Stomach (tissue), 9 donors: ENCODE measurements around the gene PXMP2. TPM values are rescaled to one million over a fixed set of nuclear protein-coding genes. Genes with fewer than 3 reads are reported as not detected.

ENCODE experiments used
- DNase-seq, 2 donors: peaks; one replicate each; pipeline versions ENCODE4 v3.0.0 to v3.0.0-alpha.2; 2013 to 2019
- H3K27ac ChIP-seq, 5 donors: fragments of 200-600 bp in 4 of 5; sonication (generic) in 4 of 5; one replicate each; pipeline ENCODE4 v1.5.1; 2013 to 2019; ENCODE audit warnings: mild to moderate bottlenecking in 1 of 5, moderate library complexity in 1 of 5
- H3K27me3 ChIP-seq, 3 donors: fragments of 200-600 bp; sonication (generic); one replicate each; pipeline ENCODE4 v1.5.1; 2017 to 2019; ENCODE audit warnings: mixed run types in 1 of 3
- H3K36me3 ChIP-seq, 4 donors: fragments of 200-600 bp; sonication (generic); 1 replicate in 3 of 4; 2 replicates in 1 of 4; pipeline ENCODE4 v1.5.1; 2016 to 2019
- H3K4me1 ChIP-seq, 4 donors: fragments of 200-600 bp; sonication (generic); one replicate each; pipeline ENCODE4 v1.5.1; 2016 to 2019
- H3K4me3 ChIP-seq, 4 donors: fragments of 200-600 bp; sonication (generic) in 3 of 4; one replicate each; pipeline ENCODE4 v1.5.1; 2016 to 2019; ENCODE audit warnings: mild to moderate bottlenecking in 1 of 4
- H3K9me3 ChIP-seq, 4 donors: fragments of 200-600 bp; sonication (generic); one replicate each; pipeline ENCODE4 v1.5.1; 2016 to 2019
- CTCF ChIP-seq, 7 experiments: fragments of 450-650 bp in 4 of 7; fragments of 200-600 bp in 3 of 7; sonication (generic) in 3 of 7; IDR thresholded peaks; one replicate each; pipeline ENCODE4 v1.5.1; 2016 to 2019; ENCODE audit warnings: antibody characterized with exemption in 7 of 7, control low read depth in 2 of 7, mild to moderate bottlenecking in 1 of 7
- EP300 ChIP-seq: sonication (generic); formaldehyde crosslinking; IDR thresholded peaks from one replicate; pipeline ENCODE4 v1.6.1; 2017; ENCODE audit warnings: antibody characterized with exemption
- POLR2A ChIP-seq, 4 donors: fragments of 450-650 bp; IDR thresholded peaks; one replicate each; pipeline ENCODE4 v1.6.1; 2016; ENCODE audit warnings: antibody characterized with exemption in 4 of 4, control low read depth in 2 of 4, mild to moderate bottlenecking in 1 of 4, moderate library complexity in 1 of 4
- POLR2AphosphoS5 ChIP-seq, 3 donors: sonication (generic); formaldehyde crosslinking; IDR thresholded peaks; one replicate each; pipeline ENCODE4 v1.6.1; 2016; ENCODE audit warnings: antibody characterized with exemption in 3 of 3
- WGBS, 5 donors: extraction: QIAGEN DNeasy Blood & Tissue Kit in 3 of 5; methylation state at CpG; one replicate each; pipeline versions ENCODE4 v1.1.5 to v1.1.7; 2013 to 2018; 5-methylcytosine and 5-hydroxymethylcytosine counted together
- intact Hi-C: fragments of 100-400 bp; cut with DNase I; formaldehyde crosslinking; loops from one replicate; pipeline ENCODE4 v1.15.1; 2023; ENCODE audit warnings: low total_unique reads
- polyA plus RNA-seq, 3 donors: library from polyadenylated mRNA; stranded (reverse); fragments of 200-250 nt; gene quantifications; one replicate each; pipeline ENCODE4 v1.2.3, GENCODE V29; 2013
- total RNA-seq, 5 donors: library from RNA; depleted of rRNA; stranded (reverse); fragments of >200 nt; gene quantifications; one replicate each; pipeline versions ENCODE4 v1.1.0 to v1.2.3, GENCODE V29; 2014 to 2016
- donor health status: healthy with polysubstance abuse.
- donor health status: Bipolar disorder and iron deficiency.
- donor health status: healthy.

PXMP2 gene
- total and polyA plus RNA-seq, 8 donors: 29.9 to 274 (median 90.1) TPM

- Histone ChIP-seq H3K4me3 (no peak overlapping the region), H3K36me3 (peaks cover 58 to 98% (median 98%) of the 10 kb centered on the region in 4 donors), H3K4me1 (no peaks in the 10 kb centered on the region), H3K27me3 (no peaks in the 10 kb centered on the region), H3K9me3 (no peaks in the 10 kb centered on the region), H3K27ac (no peak overlapping the region)
- intact Hi-C loops: no loop called here
- no peak for DNase-seq
- WGBS, 5 donors: 89 to 95% (median 91%) methylated on average over 17 of the region's 17 CpGs
- TF ChIP-seq POLR2A (IDR thresholded peaks at IDR 0.05): no peak
- no peak for TF ChIP-seq POLR2AphosphoS5 (IDR thresholded peaks at IDR 0.05)
- no peak for TF ChIP-seq CTCF (IDR thresholded peaks at IDR 0.05)
- TF ChIP-seq EP300: no peak
These were observed 18.1 kb upstream of the PXMP2 start for GRCh38 chr12:132669166-132669879.

GRCh38 chr12:132672116-132672515 is 15.3 kb upstream of the PXMP2 start:
- H3K36me3 ChIP-seq: peaks cover 54 to 98% (median 98%) of the 10 kb centered on the region in 4 donors
- H3K27me3 ChIP-seq: no peaks in the 10 kb centered on the region
- TF ChIP-seq EP300 (no peak), POLR2A (IDR thresholded peaks at IDR 0.05) (no peak), CTCF (IDR thresholded peaks at IDR 0.05) (no peak), POLR2AphosphoS5 (IDR thresholded peaks at IDR 0.05) (no peak)
- H3K27ac ChIP-seq: no peak overlapping the region
- H3K9me3 ChIP-seq: no peaks in the 10 kb centered on the region
- 84 to 90% (median 86%) methylated on average over 14 to 16 of the region's 16 CpGs for WGBS, 5 donors
- intact Hi-C loops: no loop called here
- no peaks in the 10 kb centered on the region for H3K4me1 ChIP-seq
- DNase-seq: no peak
- no peak overlapping the region for H3K4me3 ChIP-seq

- Histone ChIP-seq H3K4me3 (no peak overlapping the region), H3K9me3 (no peaks in the 10 kb centered on the region), H3K4me1 (no peaks in the 10 kb centered on the region), H3K27me3 (no peaks in the 10 kb centered on the region), H3K36me3 (peaks cover 55 to 98% (median 98%) of the 10 kb centered on the region in 4 donors), H3K27ac (no peak overlapping the region)
- 90 to 97% (median 94%) methylated on average over 10 to 12 of the region's 12 CpGs for WGBS, 5 donors
- TF ChIP-seq POLR2AphosphoS5 (IDR thresholded peaks at IDR 0.05): no peak
- no peak for TF ChIP-seq EP300
- no peak for TF ChIP-seq CTCF (IDR thresholded peaks at IDR 0.05)
- intact Hi-C loops: no loop called here
- no peak for DNase-seq
These were observed 14.7 kb upstream of the PXMP2 start for GRCh38 chr12:132672678-132673077.

GRCh38 chr12:132673288-132674179 is 13.9 kb upstream of the PXMP2 start:
- Histone ChIP-seq H3K27ac (no peak overlapping the region), H3K4me3 (no peak overlapping the region), H3K27me3 (no peaks in the 10 kb centered on the region), H3K4me1 (no peaks in the 10 kb centered on the region), H3K36me3 (peaks cover 50 to 98% (median 98%) of the 10 kb centered on the region in 4 donors), H3K9me3 (no peaks in the 10 kb centered on the region)
- DNase-seq: no peak
- 93 to 96% (median 94%) methylated on average over 27 of the region's 27 CpGs for WGBS, 5 donors
- intact Hi-C loops: no loop called here
- no peak for TF ChIP-seq CTCF (IDR thresholded peaks at IDR 0.05)
- no peak for TF ChIP-seq POLR2A (IDR thresholded peaks at IDR 0.05)
- no peak for TF ChIP-seq POLR2AphosphoS5 (IDR thresholded peaks at IDR 0.05)
